Activated CD4-positive, alpha-beta T cell treated with anti-CD3 and anti-CD28 coated beads, Interleukin-10, Interleukin-2, amounts not matched to agents 100 ng/mL and 50 ng/mL, durations not matched to agents 16 hours and 8 hours (primary cell): ENCODE measurements around the gene ARHGEF38.
"Not testable (repeated sequence)": the region's sequence is repeated elsewhere in the genome, so short reads cannot be mapped to it uniquely, and the experiment has no call there.

ENCODE experiments used
- DNase-seq: peaks from one replicate; pipeline ENCODE4 v3.0.0-alpha.2; 2020

Gene ARHGEF38

GRCh38 chr4:105657117-105657765, 104.8 kb downstream of the ARHGEF38 start:
- DNase-seq = no peak

GRCh38 chr4:105659190-105659589, 106.8 kb downstream of the ARHGEF38 start:
- DNase-seq = no peak

DNA sequence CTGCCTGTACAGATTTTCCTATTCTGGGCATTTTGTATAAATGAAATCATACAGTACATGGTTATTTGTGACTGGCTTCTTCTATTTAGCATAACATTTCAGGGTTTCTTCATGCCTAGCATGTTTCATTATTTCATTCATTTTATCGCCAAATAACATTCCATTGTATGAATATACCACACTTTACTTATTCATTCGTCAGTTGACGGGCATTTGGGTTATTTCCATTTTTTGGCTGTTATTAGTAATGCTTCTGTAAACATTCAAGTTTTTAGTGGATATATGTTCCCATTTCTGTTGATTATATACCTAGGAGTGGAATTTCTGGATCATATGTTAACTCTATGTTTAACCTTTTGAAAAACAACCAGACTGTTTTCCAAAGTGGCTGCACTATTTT, 108.6 kb downstream of the ARHGEF38 start:
- no peak for DNase-seq

GRCh38 chr4:105662935-105663675, 110.7 kb downstream of the ARHGEF38 start:
- DNase-seq = no peak

- no peak for DNase-seq
Observed at GRCh38 chr4:105666693-105667092, 114.3 kb downstream of the ARHGEF38 start.

DNA sequence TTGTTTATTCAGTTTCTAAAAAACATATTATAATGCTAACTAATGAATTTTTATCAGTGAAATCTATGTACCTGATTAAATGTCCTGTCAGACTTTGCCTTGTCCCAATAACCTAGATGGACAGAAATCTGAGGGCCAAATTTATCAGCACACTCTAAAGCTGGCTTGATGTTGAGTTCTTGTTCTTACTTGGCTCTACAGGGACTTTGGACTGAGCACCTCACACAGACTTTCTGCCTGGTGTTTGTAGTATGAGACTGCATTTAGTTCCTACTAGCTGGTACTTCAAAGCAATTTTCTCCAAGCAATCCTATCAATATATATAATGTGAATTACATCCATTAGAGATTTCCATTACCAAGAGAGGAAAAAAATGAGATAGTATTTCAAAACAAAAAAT, 118.3 kb downstream of the ARHGEF38 start:
- no peak for DNase-seq

DNA sequence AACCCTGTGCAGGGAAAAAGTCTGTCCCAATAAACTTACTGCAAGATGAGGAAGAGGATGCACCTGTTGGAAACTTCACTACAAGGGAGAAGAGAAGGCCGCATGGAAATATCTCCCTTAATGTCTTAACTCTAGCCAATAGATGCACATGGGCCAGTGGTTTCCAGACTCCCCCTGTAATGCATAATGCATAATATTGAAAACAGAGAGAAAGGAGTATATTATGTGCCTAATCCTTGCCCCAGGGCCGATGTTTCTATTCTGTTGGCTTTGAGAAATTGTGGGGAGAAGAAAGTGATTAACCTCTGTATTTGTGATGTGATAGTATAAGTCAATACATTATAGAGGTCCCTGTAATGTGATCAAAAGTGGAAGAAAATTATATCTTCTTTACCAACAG, 118.9 kb downstream of the ARHGEF38 start:
- no peak for DNase-seq

DNA sequence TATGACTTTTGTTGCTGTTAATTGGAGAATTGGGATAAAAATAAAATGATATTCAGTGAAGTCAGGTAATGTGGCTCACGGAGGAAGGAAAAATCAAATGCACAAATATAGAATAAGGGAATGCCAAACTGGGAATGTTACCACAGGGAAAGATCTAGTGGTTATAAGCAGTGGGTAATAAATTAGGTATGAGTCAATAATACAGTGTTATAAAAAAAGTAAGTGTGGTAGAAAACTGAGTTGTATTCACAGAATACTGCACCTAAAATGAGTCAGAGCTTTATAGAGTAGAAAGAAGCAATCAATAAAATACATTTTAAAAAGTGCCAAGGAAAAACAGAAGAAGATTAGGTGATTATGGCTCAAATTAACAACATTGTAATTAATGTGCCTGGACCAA, 121.6 kb downstream of the ARHGEF38 start:
- DNase-seq = no peak

- no peak for DNase-seq
Observed at GRCh38 chr4:105677709-105678108, 125.3 kb downstream of the ARHGEF38 start.

DNA sequence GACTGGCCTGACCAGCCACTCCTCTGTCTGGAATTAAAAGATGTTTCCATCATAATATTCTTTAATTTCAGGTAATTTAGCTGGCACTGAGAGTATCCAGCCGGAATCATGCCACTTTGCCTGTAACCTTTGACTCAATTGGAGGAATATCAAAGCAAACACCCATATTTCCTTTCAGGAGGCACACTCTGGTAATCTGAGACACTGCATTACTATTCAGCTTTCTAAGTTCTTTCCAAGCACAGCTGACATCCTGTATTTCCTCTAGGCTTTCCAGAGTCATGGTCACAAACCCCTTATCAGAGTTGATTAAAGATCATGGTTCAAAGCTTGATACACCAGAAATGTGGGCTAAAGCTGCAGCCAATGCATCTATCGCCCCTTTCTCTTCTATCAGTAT, 126.8 kb downstream of the ARHGEF38 start:
- DNase-seq = no peak

DNA sequence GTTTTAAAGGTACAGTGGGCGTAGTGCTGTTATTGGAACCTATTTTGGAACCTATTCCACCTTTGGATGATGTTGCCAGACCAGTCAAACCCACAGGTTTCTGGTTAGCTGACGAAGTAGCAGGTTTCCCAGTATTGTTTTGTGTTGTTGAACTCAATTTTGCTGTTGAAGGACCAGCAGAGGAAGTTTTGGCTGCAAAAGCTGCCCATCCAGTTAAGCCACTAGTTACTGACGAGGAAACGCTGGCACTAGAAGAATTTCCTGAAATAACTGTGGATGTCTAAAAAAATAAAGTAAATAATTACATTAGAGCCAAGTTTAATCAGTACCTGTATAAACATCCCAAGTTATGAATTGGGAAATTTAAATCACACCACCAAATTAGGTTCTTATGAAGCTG, 130.6 kb downstream of the ARHGEF38 start:
- no peak for DNase-seq

DNA sequence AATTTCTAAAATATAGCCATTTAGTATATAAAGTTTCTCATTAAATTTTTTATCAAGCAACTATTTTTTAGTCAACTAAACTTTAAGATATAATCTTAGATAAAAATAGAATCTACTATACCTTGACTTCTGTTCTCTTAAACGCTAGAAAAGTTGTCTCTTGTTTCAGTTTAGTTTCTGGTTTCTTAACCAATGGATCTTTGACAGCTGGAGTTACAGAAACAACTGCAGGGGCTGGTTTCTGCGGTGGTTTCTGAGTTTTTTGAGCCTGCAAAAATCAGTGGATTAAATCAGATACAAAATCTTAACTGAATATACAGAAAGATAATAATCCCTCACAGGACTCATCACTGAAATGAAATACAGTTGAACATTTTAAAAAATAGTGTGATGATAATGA, 134.2 kb downstream of the ARHGEF38 start:
- no peak for DNase-seq

- not testable (repeated sequence) for DNase-seq
Observed at GRCh38 chr4:105694812-105695211, 142.4 kb downstream of the ARHGEF38 start.

GRCh38 chr4:105695832-105696231, 143.4 kb downstream of the ARHGEF38 start:
- not testable (repeated sequence) for DNase-seq

DNA sequence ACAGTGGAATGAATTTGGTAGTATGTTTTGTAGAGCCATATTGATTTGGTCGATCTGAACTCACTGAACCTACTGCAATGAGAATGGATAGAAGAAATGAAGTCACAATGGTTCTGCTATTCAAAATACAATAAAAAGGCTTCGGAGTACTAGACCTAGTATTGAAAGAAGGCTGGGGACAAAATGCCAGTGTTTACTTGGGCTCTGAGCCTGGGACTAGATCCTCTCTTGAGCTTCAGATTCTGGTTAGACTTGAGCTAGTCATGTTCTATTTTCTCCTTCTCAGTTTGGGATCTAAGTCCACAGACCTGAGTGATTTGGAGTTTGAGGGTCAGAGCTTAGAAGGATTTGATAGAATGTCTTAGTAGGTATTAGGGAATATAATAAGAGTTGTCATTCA, 146.2 kb downstream of the ARHGEF38 start:
- no peak for DNase-seq

DNA sequence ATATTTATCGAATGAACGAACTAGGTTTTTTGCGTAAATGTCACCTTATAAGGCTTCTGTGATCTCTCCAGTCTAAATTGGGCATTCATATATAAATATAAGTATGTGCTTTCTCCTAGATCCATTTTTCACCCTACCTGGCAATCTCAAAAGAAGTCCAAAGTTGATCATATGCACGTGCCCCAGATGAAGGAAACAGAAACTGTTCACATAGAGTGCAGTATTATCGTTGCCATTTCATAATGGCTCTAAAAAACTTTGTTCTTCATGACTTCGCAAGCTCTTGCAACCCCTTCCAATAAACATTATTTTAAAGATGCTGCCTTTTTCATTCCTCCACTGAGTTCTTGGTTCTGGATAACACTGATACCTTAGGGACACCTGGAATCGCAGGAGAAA, 155.4 kb downstream of the ARHGEF38 start:
- DNase-seq = peak; percentile 4

DNA sequence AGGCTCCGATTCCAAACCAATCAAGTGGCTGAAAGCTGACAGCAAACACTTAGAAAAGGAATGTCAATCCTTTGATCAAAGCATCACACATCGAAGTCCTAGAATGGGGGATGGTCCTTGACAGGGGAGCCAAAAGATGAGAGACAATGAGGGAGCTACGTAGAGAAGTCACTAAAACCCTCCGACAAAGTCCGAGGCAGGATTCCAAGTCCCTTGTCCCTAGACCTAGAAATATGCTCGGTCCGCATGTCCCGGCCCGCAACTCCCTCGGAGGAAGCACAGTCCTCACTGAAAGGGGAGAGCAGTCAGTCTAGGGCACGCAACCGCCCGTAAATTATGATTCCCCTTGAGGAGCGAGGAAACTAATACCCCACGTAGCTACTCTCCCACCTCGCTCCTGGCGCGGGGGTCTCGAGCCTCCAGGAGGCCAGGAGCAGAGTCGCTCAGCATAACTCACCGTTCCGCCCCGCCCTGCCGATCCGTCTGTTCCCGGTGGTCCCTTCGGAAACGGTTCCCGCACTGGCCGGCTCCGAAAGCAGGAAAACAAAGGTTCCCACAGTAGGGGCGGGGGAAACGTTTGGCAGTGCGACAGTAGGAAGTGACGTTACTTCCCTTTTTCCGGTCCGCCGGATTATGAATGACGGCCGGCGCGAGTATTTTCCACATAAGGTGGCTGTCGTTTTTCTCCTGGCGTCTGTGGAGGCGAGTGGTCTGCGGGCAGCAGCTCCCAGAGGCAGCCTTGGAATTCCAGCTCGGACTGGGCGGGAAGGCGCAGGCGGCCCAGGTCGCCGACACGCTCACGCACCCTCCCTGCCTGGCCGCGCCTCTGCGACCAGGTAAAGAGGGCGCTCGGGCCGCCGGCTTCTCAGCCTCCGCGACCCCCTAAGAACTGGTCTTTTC, 156.0 kb downstream of the ARHGEF38 start, which contains the start of the genes GSTCD and INTS12:
Gene GSTCD (plus strand): TSS at position 604 of the 900 bp plus-strand sequence. CDS start 8,830 bp downstream, outside the sequence.
Gene INTS12 (minus strand): TSS at position 509 of the 900 bp plus-strand sequence. CDS start 8,684 bp downstream, outside the sequence.
- peak; percentile 93 for DNase-seq

DNA sequence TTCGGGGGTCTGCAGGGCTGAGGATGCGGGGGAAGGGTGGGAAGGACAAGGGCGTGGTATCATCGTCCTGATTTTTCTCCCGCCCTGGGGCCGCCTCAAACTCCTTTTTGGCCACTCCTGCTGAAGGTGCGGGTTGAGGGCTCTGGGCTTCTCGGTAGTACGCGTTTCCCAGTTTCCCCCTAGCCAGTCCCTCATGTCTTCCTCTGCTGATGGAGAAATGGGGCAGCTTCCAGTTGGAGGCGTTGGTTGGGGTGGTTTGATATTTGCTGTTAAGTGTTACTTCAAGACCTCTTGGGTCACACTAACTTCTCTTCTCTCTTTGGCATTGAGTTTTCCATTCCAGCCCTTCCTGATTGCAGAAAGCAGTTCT, 156.6 kb downstream of the ARHGEF38 start:
- peak; percentile 10 for DNase-seq

- no peak for DNase-seq
Observed at GRCh38 chr4:105710012-105710600, 157.7 kb downstream of the ARHGEF38 start.

- no peak for DNase-seq
Observed at GRCh38 chr4:105710678-105711077, 158.3 kb downstream of the ARHGEF38 start.

DNA sequence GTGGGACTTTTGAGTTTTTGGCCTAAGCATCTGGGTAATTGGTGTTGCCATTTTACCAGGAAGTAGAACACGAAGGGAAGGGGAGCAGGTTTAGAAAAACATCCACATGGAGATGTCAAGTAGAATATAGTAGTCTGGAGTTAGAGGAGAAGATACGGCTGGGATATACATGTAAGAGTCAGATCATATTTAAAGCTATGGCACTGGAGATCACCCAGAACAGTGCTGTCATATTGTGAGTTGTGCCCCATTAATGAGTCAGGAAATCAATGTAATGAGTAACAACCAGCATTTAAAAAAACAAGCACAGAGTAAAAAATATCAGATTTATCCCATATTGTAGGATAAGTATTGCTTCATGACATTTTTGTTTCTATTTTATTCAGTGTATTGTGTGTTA, 160.3 kb downstream of the ARHGEF38 start:
- peak; percentile 8 for DNase-seq

DNA sequence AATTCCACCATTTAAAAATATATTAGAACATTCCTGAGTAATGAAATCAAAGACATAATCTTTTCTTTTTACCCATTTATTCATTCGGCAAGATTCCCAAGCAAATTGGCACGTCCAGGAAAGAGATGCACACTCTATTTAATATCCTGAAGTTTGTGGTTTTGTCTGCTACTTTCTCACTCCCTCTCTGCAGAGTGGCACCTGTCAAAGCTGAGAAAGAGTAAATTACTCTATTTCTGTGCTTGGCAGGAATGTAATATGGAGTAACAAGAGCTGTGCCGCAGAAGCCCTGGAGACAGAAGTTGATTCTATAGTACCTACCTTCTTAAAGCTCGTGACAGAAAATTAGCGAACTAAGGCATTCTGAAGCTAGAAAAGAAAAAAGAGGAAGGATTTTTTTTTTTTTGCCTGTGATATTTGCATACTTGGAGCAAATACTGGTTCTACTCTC, 161.7 kb downstream of the ARHGEF38 start:
- no peak for DNase-seq

- DNase-seq = no peak
Observed at GRCh38 chr4:105714932-105715331, 162.5 kb downstream of the ARHGEF38 start.
